WTC11 (cell line): ENCODE data around the gene PGP. TPM values are rescaled to one million over a fixed set of nuclear protein-coding genes. Genes with fewer than 3 reads are reported as not detected.

ENCODE experiments used
- ATAC-seq: fragments of 200-7000 bp; cut with Tn5 transposase; 2 replicates; pipeline ENCODE4 v1.10.0; 2021; ENCODE audit warnings: mild to moderate bottlenecking, moderate library complexity
- CTCF ChIA-PET: fragments of 300-600 bp; sonication (Branson Sonifier 250); formaldehyde crosslinking; loops from one replicate; lab custom pipeline; 2021; ENCODE audit warnings: antibody characterized with exemption; lab: Charles Lee
- POLR2A ChIA-PET: fragments of 350-600 bp; sonication (Branson Sonifier 250); formaldehyde crosslinking; loops from one replicate; lab custom pipeline; 2021; ENCODE audit warnings: antibody characterized with exemption; lab: Charles Lee
- DNase-seq: peaks from one replicate; pipeline ENCODE4 v3.0.0; 2021; ENCODE audit warnings: low spot score
- H3K27ac Mint-ChIP-seq: 2 replicates; pipeline ENCODE4 v1.8.0; 2021; ENCODE audit warnings: mixed read lengths
- H3K27me3 Mint-ChIP-seq: 2 replicates; pipeline ENCODE4 v1.8.0; 2021; ENCODE audit warnings: low read depth, mild to moderate bottlenecking, moderate library complexity, mixed read lengths
- H3K36me3 Mint-ChIP-seq: 2 replicates; pipeline ENCODE4 v1.8.0; 2021; ENCODE audit warnings: mixed read lengths
- H3K4me1 Mint-ChIP-seq: 2 replicates; pipeline ENCODE4 v1.8.0; 2022; ENCODE audit warnings: mixed read lengths
- H3K4me3 Mint-ChIP-seq: 2 replicates; pipeline ENCODE4 v1.8.0; 2021; ENCODE audit warnings: mild to moderate bottlenecking, moderate library complexity, mixed read lengths
- H3K9me3 Mint-ChIP-seq: 2 replicates; pipeline ENCODE4 v1.8.0; 2021; ENCODE audit warnings: mixed read lengths
- ATF1 ChIP-seq: sonication (generic); formaldehyde crosslinking; IDR thresholded peaks from 2 replicates; pipeline ENCODE4 v1.8.1; 2023; ENCODE audit warnings: mild to moderate bottlenecking, moderate library complexity, missing genetic modification reagents
- GABPB1 ChIP-seq: sonication (generic); formaldehyde crosslinking; IDR thresholded peaks from 2 replicates; pipeline ENCODE4 v1.8.1; 2023; ENCODE audit warnings: mild to moderate bottlenecking, missing genetic modification reagents
- IRF2 ChIP-seq: sonication (generic); formaldehyde crosslinking; IDR thresholded peaks from 2 replicates; pipeline ENCODE4 v1.8.0; 2022; ENCODE audit warnings: low read depth, missing genetic modification reagents, borderline replicate concordance
- JUN ChIP-seq: sonication (generic); formaldehyde crosslinking; IDR thresholded peaks from 2 replicates; pipeline ENCODE4 v1.8.0; 2023; ENCODE audit warnings: mild to moderate bottlenecking, missing genetic modification reagents
- OVOL2 ChIP-seq: fragments of 250-450 bp; sonication (Bioruptor Pico); IDR thresholded peaks from 2 replicates; pipeline ENCODE4 v1.9.0; 2021; ENCODE audit warnings: mild to moderate bottlenecking, borderline replicate concordance
- RORB ChIP-seq: fragments of 250-450 bp; sonication (Bioruptor Pico); IDR thresholded peaks from 2 replicates; pipeline ENCODE4 v1.9.0; 2021; ENCODE audit warnings: mild to moderate bottlenecking
- ZNF121 ChIP-seq: sonication (generic); formaldehyde crosslinking; IDR thresholded peaks from 2 replicates; pipeline ENCODE4 v1.8.0; 2023; ENCODE audit warnings: missing genetic modification reagents
- ZNF138 ChIP-seq: sonication (generic); formaldehyde crosslinking; conservative IDR thresholded peaks from 2 replicates; pipeline ENCODE4 v1.8.1; 2022; ENCODE audit warnings: mild to moderate bottlenecking, moderate library complexity, missing genetic modification reagents
- ZNF263 ChIP-seq: sonication (generic); formaldehyde crosslinking; IDR thresholded peaks from 2 replicates; pipeline ENCODE4 v1.8.1; 2022; ENCODE audit warnings: low read depth, mild to moderate bottlenecking, moderate library complexity, missing genetic modification reagents
- ZNF396 ChIP-seq: fragments of 250-450 bp; sonication (Bioruptor Pico); IDR thresholded peaks from 2 replicates; pipeline ENCODE4 v1.8.0; 2021; ENCODE audit warnings: mild to moderate bottlenecking, moderate library complexity, borderline replicate concordance
- total RNA-seq: library from RNA; stranded (reverse); gene quantifications from 3 replicates; pipeline ENCODE4 v1.2.3, GENCODE V29; 2021
- TF ChIP-seq, protein P1 (sequence below): fragments of 250-450 bp; sonication (Bioruptor Pico); IDR thresholded peaks from 2 replicates; pipeline ENCODE4 v1.9.0; 2021; ENCODE audit warnings: mild to moderate bottlenecking, borderline replicate concordance
- TF ChIP-seq, protein P2 (sequence below): sonication (generic); formaldehyde crosslinking; IDR thresholded peaks from 2 replicates; pipeline ENCODE4 v1.8.1; 2022; ENCODE audit warnings: mild to moderate bottlenecking, missing genetic modification reagents, moderate library complexity, borderline replicate concordance
- TF ChIP-seq, protein P3 (sequence below): fragments of 250-450 bp; sonication (Bioruptor Pico); conservative IDR thresholded peaks from 2 replicates; pipeline ENCODE4 v1.9.0; 2021; ENCODE audit warnings: mild to moderate bottlenecking
- TF ChIP-seq, protein P4 (sequence below): sonication (generic); formaldehyde crosslinking; IDR thresholded peaks from 2 replicates; pipeline ENCODE4 v1.8.0; 2022; ENCODE audit warnings: mild to moderate bottlenecking, missing genetic modification reagents
- TF ChIP-seq, protein P5 (sequence below): sonication (generic); formaldehyde crosslinking; IDR thresholded peaks from 2 replicates; pipeline ENCODE4 v1.8.0; 2022; ENCODE audit warnings: mild to moderate bottlenecking, missing genetic modification reagents
- TF ChIP-seq, protein P6 (sequence below): sonication (generic); formaldehyde crosslinking; IDR thresholded peaks from 2 replicates; pipeline ENCODE4 v1.8.1; 2022; ENCODE audit warnings: low read depth, mild to moderate bottlenecking, moderate library complexity, missing genetic modification reagents, borderline replicate concordance
- TF ChIP-seq, protein P7 (sequence below): sonication (generic); formaldehyde crosslinking; IDR thresholded peaks from 2 replicates; pipeline ENCODE4 v1.8.1; 2023; ENCODE audit warnings: mild to moderate bottlenecking, missing genetic modification reagents

Gene PGP
- total RNA-seq, 1 experiment from 2014 or later: 39.5 TPM

DNA sequence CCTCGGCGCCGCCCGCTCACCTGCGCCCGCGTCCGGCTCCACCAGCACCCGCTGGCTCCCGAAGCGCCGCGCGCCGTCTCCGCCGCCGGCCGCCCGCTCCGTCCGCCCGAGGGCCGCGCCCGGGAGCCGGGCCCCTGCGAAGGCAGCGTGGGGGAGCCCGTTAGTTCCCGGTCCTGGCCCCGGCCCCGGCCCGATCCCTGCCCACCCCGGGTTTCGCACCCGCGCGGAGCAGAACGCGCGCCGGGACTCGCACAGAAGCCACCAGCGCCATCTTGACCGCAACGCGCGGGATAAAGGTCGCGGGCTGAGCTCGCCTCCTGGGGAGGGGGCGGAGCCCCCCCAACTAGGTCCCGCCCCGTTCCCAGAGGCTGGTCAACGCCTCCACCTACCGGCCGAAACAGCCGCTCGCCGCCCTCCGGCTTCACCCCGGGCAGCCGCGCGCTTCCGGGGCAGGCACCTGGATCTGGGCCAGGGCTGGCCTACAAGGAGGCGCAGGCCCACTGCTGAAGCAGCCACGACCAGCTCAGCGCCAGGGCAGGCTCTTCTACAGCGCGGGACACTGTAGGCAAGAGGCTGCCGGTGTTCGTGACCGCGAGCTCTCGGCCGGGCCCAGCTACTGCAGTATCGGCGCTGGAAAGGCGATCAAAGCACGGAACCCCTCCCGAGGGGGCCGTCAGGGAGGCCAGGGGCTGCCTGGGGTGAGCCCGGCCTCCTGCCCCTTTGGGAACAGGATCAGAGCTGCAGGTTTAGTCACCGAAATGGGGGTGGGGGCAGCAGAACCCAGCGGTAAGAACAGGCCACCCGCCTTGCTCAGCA is 36.9 kb upstream of the PGP start, which contains the start of gene ECI1 (continued):
- TF ChIP-seq, protein P1, sequence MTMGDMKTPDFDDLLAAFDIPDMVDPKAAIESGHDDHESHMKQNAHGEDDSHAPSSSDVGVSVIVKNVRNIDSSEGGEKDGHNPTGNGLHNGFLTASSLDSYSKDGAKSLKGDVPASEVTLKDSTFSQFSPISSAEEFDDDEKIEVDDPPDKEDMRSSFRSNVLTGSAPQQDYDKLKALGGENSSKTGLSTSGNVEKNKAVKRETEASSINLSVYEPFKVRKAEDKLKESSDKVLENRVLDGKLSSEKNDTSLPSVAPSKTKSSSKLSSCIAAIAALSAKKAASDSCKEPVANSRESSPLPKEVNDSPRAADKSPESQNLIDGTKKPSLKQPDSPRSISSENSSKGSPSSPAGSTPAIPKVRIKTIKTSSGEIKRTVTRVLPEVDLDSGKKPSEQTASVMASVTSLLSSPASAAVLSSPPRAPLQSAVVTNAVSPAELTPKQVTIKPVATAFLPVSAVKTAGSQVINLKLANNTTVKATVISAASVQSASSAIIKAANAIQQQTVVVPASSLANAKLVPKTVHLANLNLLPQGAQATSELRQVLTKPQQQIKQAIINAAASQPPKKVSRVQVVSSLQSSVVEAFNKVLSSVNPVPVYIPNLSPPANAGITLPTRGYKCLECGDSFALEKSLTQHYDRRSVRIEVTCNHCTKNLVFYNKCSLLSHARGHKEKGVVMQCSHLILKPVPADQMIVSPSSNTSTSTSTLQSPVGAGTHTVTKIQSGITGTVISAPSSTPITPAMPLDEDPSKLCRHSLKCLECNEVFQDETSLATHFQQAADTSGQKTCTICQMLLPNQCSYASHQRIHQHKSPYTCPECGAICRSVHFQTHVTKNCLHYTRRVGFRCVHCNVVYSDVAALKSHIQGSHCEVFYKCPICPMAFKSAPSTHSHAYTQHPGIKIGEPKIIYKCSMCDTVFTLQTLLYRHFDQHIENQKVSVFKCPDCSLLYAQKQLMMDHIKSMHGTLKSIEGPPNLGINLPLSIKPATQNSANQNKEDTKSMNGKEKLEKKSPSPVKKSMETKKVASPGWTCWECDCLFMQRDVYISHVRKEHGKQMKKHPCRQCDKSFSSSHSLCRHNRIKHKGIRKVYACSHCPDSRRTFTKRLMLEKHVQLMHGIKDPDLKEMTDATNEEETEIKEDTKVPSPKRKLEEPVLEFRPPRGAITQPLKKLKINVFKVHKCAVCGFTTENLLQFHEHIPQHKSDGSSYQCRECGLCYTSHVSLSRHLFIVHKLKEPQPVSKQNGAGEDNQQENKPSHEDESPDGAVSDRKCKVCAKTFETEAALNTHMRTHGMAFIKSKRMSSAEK (CRISPR knock-in tag): no peak
- TF ChIP-seq, protein P2, sequence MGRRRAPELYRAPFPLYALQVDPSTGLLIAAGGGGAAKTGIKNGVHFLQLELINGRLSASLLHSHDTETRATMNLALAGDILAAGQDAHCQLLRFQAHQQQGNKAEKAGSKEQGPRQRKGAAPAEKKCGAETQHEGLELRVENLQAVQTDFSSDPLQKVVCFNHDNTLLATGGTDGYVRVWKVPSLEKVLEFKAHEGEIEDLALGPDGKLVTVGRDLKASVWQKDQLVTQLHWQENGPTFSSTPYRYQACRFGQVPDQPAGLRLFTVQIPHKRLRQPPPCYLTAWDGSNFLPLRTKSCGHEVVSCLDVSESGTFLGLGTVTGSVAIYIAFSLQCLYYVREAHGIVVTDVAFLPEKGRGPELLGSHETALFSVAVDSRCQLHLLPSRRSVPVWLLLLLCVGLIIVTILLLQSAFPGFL: no peak
- TF ChIP-seq RORB (CRISPR knock-in tag) (no peak), OVOL2 (CRISPR knock-in tag) (no peak), ZNF263 (CRISPR knock-in tag) (0 out of 2 replicates have a peak, but pooled peaks have one; percentile 16), ATF1 (CRISPR knock-in tag) (0 out of 2 replicates have a peak, but pooled peaks have one; percentile 77), IRF2 (CRISPR knock-in tag) (no peak), JUN (CRISPR knock-in tag) (no peak), ZNF121 (CRISPR knock-in tag) (peak; percentile 69; the same call in 1 of the 2 replicates)
- TF ChIP-seq, protein P3, sequence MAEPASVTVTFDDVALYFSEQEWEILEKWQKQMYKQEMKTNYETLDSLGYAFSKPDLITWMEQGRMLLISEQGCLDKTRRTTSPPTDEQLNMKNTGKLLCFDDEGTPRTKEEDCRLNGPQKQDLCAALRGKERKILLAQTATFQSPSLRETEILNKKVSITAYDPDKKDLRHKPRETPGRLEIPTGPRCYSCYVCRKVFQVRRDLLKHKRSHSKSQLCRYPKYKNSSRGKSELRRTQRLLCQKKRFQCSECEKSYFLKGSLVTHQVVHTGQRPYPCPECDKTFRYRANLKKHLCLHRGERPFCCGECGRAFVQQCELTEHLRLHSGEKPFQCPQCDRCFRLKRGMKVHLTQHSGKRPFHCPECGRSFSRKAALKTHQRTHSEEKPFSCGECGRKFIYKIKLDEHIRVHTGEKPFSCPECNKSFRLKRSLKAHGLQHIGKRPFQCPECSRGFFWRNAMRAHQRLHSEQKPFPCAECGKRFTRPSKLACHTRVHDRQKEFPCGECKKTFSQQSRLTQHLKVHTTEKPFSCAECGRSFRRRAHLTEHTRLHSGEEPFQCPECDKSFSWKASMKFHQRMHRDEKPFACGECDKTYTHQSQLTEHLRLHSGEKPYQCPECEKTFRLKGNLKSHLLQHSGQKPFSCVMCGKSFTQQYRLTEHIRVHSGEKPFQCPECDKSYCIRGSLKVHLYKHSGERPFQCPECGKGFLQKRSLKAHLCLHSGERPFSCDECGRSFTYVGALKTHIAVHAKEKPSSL (CRISPR knock-in tag): no peak
- TF ChIP-seq, protein P4, sequence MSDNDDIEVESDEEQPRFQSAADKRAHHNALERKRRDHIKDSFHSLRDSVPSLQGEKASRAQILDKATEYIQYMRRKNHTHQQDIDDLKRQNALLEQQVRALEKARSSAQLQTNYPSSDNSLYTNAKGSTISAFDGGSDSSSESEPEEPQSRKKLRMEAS (CRISPR knock-in tag): peak; percentile 73
- TF ChIP-seq, protein P5, sequence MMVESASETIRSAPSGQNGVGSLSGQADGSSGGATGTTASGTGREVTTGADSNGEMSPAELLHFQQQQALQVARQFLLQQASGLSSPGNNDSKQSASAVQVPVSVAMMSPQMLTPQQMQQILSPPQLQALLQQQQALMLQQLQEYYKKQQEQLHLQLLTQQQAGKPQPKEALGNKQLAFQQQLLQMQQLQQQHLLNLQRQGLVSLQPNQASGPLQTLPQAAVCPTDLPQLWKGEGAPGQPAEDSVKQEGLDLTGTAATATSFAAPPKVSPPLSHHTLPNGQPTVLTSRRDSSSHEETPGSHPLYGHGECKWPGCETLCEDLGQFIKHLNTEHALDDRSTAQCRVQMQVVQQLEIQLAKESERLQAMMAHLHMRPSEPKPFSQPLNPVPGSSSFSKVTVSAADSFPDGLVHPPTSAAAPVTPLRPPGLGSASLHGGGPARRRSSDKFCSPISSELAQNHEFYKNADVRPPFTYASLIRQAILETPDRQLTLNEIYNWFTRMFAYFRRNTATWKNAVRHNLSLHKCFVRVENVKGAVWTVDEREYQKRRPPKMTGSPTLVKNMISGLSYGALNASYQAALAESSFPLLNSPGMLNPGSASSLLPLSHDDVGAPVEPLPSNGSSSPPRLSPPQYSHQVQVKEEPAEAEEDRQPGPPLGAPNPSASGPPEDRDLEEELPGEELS (CRISPR knock-in tag): 0 out of 2 replicates have a peak, but pooled peaks have one; percentile 62

DNA sequence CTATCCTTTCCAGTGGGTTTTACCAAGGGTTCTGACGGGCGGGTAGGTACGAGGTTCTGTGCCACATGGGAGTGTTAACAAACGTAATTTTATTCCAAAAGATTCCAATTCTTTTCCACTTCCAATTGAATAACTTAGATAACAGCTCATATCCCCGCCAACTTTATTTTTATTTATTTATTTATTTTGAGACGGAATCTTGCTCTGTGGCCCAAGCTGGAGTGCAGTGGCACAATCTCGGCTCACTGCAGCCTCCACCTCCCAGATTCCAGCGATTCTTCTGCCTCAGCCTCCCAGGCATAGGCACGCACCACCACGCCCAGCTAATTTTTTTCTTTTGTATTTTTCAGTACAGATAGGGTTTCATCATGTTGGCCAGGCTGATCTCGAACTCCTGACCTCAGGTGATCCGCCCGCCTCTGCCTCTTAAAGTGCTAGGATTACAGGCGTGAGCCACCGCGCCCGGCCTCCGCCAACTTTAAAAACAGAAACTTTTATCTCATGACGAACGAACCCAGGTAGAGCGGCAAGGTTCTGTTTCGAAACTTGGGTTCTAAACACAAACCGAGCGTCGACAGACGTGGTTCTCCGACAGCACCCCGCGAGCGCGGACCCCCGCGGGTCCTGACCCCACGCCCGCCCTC is 36.1 kb upstream of the PGP start:
- peaks cover 35% of the 10 kb centered on the region for H3K36me3 Mint-ChIP-seq
- ChIA-PET POLR2A (interaction anchor here (0.8 to 4.7 kb wide), 10 partner anchors 12 to 251 kb away, joined by 3 to 28 read pairs (median 6); partner anchors contain the start of genes ABCA3, BRICD5, DNASE1L2 and MLST8), CTCF (interaction anchor here (0.6 to 3.8 kb wide), 18 partner anchors 9 to 300 kb away, joined by 3 to 62 read pairs (median 5); partner anchors contain the start of genes CASKIN1, DNASE1L2, PGP and TEDC2)
- H3K9me3 Mint-ChIP-seq: no peaks in the 10 kb centered on the region
- H3K27ac Mint-ChIP-seq: peak overlapping the region; percentile 87
- DNase-seq (no peak), ATAC-seq (no peak)
- no peaks in the 10 kb centered on the region for H3K27me3 Mint-ChIP-seq
- TF ChIP-seq ZNF121 (CRISPR knock-in tag): 0 out of 2 replicates have a peak, but pooled peaks have one; percentile 8
- no peak for TF ChIP-seq ZNF396 (CRISPR knock-in tag)
- TF ChIP-seq, protein P6, sequence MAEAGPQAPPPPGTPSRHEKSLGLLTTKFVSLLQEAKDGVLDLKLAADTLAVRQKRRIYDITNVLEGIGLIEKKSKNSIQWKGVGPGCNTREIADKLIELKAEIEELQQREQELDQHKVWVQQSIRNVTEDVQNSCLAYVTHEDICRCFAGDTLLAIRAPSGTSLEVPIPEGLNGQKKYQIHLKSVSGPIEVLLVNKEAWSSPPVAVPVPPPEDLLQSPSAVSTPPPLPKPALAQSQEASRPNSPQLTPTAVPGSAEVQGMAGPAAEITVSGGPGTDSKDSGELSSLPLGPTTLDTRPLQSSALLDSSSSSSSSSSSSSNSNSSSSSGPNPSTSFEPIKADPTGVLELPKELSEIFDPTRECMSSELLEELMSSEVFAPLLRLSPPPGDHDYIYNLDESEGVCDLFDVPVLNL (CRISPR knock-in tag): no peak
- no peak for TF ChIP-seq ZNF138
- TF ChIP-seq, protein P7, sequence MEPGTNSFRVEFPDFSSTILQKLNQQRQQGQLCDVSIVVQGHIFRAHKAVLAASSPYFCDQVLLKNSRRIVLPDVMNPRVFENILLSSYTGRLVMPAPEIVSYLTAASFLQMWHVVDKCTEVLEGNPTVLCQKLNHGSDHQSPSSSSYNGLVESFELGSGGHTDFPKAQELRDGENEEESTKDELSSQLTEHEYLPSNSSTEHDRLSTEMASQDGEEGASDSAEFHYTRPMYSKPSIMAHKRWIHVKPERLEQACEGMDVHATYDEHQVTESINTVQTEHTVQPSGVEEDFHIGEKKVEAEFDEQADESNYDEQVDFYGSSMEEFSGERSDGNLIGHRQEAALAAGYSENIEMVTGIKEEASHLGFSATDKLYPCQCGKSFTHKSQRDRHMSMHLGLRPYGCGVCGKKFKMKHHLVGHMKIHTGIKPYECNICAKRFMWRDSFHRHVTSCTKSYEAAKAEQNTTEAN (CRISPR knock-in tag): no peak
- peak; percentile 41; the same call in 1 of the 2 replicates for TF ChIP-seq GABPB1 (CRISPR knock-in tag)
- H3K4me3 Mint-ChIP-seq: peak overlapping the region; percentile 92
- H3K4me1 Mint-ChIP-seq: peaks cover 9% of the 10 kb centered on the region
